Gastrocnemius medialis (tissue), 4 donors: ENCODE results near the gene KRT86. TPM values are rescaled to one million over a fixed set of nuclear protein-coding genes. Genes with fewer than 3 reads are reported as not detected.
"Not testable (repeated sequence)": the region's sequence is repeated elsewhere in the genome, so short reads cannot be mapped to it uniquely, and the experiment has no call there.

Experiments
- ATAC-seq, 2 donors: fragments of 150-250 bp; one replicate each; pipeline ENCODE4 v1.9.1; 2016
- DNase-seq, 2 donors: peaks; one replicate each; pipeline ENCODE4 v3.0.0-alpha.2; 2019
- H3K27ac ChIP-seq, 4 donors: fragments of 200-600 bp; sonication (generic); 1 replicate in 1 of 4; 2 replicates in 3 of 4; pipeline ENCODE4 v1.5.1; 2016 to 2018; ENCODE audit warnings: mild to moderate bottlenecking in 2 of 4, moderate library complexity in 1 of 4
- H3K27me3 ChIP-seq, 3 donors: fragments of 200-600 bp; sonication (generic) in 2 of 3; 1 replicate in 1 of 3; 2 replicates in 2 of 3; pipeline versions ENCODE4 v1.5.1 to v1.6.0; 2016 to 2019; ENCODE audit warnings: mild to moderate bottlenecking in 1 of 3, moderate library complexity in 1 of 3
- H3K36me3 ChIP-seq, 2 donors: fragments of 200-600 bp; sonication (generic) in 1 of 2; one replicate each; pipeline ENCODE4 v1.5.1; 2017 to 2018
- H3K4me1 ChIP-seq, 2 donors: fragments of 200-600 bp; sonication (generic) in 1 of 2; one replicate each; pipeline ENCODE4 v1.5.1; 2016 to 2017; ENCODE audit warnings: mild to moderate bottlenecking in 2 of 2
- H3K4me3 ChIP-seq, 4 donors: fragments of 200-600 bp; sonication (generic) in 3 of 4; 1 replicate in 1 of 4; 2 replicates in 3 of 4; pipeline ENCODE4 v1.5.1; 2016 to 2019; ENCODE audit warnings: mild to moderate bottlenecking in 2 of 4
- H3K9me3 ChIP-seq, 3 donors: fragments of 200-600 bp; sonication (generic) in 2 of 3; 1 replicate in 1 of 3; 2 replicates in 2 of 3; pipeline ENCODE4 v1.5.1; 2016 to 2019
- CTCF ChIP-seq, 5 experiments: fragments of 450-650 bp in 3 of 5; fragments of 200-600 bp in 2 of 5; sonication (generic) in 2 of 5; IDR thresholded peaks in 4 of 5; conservative IDR thresholded peaks in 1 of 5; 1 replicate in 4 of 5; 2 replicates in 1 of 5; pipeline ENCODE4 v1.5.1; 2016 to 2019; ENCODE audit warnings: antibody characterized with exemption in 5 of 5, mild to moderate bottlenecking in 3 of 5, moderate library complexity in 3 of 5
- POLR2A ChIP-seq, 2 donors: fragments of 450-650 bp; IDR thresholded peaks; one replicate each; pipeline ENCODE4 v1.6.1; 2017; ENCODE audit warnings: antibody characterized with exemption in 2 of 2, mild to moderate bottlenecking in 2 of 2, moderate library complexity in 2 of 2
- in situ Hi-C, 4 donors: fragments of 200-750 bp; cut with MboI; loops; one replicate each; pipeline versions ENCODE4 v1.15.0 to v1.8.0; 2017; ENCODE audit warnings: low sequenced_read_pairs in 4 of 4
- intact Hi-C: fragments of 100-400 bp; cut with DNase I; formaldehyde crosslinking; loops from one replicate; pipeline ENCODE4 v1.15.1; 2023; ENCODE audit warnings: low total_unique reads
- total RNA-seq, 4 donors: library from RNA; depleted of rRNA; stranded (reverse); fragments of >200 nt; gene quantifications; one replicate each; pipeline versions ENCODE4 v1.1.0 to v1.2.3, GENCODE V29; 2016

KRT86 gene
- total RNA-seq, 4 donors from 2014 or later: 0.24 TPM; not detected in 3

GRCh38 chr12:52295663-52296062 lies 21.2 kb downstream of the KRT86 start:
- Histone ChIP-seq H3K9me3 (no peaks in the 10 kb centered on the region), H3K27ac (no peak overlapping the region), H3K36me3 (no peaks in the 10 kb centered on the region), H3K27me3 (peaks cover 0 to 5% (median 5%) of the 10 kb centered on the region in 3 donors), H3K4me3 (no peak overlapping the region), H3K4me1 (no peaks in the 10 kb centered on the region)
- in situ Hi-C loops: no loop called here
- ATAC-seq: no peak
- no peak for DNase-seq
- intact Hi-C loops: no loop called here
- TF ChIP-seq POLR2A (IDR thresholded peaks at IDR 0.05) (no peak), CTCF (IDR thresholded peaks at IDR 0.05 in 4 of 5, conservative IDR thresholded peaks at IDR 0.05 in 1 of 5) (no peak)

- Histone ChIP-seq H3K27me3 (peaks cover 0 to 5% (median 5%) of the 10 kb centered on the region in 3 donors), H3K9me3 (no peaks in the 10 kb centered on the region), H3K4me1 (no peaks in the 10 kb centered on the region), H3K4me3 (no peak overlapping the region), H3K36me3 (no peaks in the 10 kb centered on the region), H3K27ac (no peak overlapping the region)
- in situ Hi-C loops: no loop called here
- TF ChIP-seq CTCF (IDR thresholded peaks at IDR 0.05 in 4 of 5, conservative IDR thresholded peaks at IDR 0.05 in 1 of 5) (no peak), POLR2A (IDR thresholded peaks at IDR 0.05) (no peak)
- ATAC-seq (no peak), DNase-seq (peak in 1 of 2 donors; percentile 4)
- intact Hi-C loops: no loop called here
These were observed 22.2 kb downstream of the KRT86 start for GRCh38 chr12:52296572-52297215.

- no peaks in the 10 kb centered on the region for H3K27me3 ChIP-seq
- DNase-seq: no peak
- in situ Hi-C loops (no loop called here), intact Hi-C loops (no loop called here)
- H3K4me1 ChIP-seq: no peaks in the 10 kb centered on the region
- no peaks in the 10 kb centered on the region for H3K9me3 ChIP-seq
- no peak overlapping the region for H3K4me3 ChIP-seq
- no peaks in the 10 kb centered on the region for H3K36me3 ChIP-seq
- H3K27ac ChIP-seq: no peak overlapping the region
- ATAC-seq: no peak
- TF ChIP-seq CTCF (IDR thresholded peaks at IDR 0.05 in 4 of 5, conservative IDR thresholded peaks at IDR 0.05 in 1 of 5) (no peak), POLR2A (IDR thresholded peaks at IDR 0.05) (no peak)
These were observed 24.3 kb downstream of the KRT86 start for GRCh38 chr12:52298677-52299190.

GRCh38 chr12:52300796-52301691 lies 26.6 kb downstream of the KRT86 start:
- in situ Hi-C loops: no loop called here
- DNase-seq: no peak
- H3K27me3 ChIP-seq: no peaks in the 10 kb centered on the region

GRCh38 chr12:52301721-52302120 lies 27.3 kb downstream of the KRT86 start:
- H3K27ac ChIP-seq, H3K4me3 ChIP-seq, intact Hi-C loops, DNase-seq, H3K4me1 ChIP-seq, H3K36me3 ChIP-seq, H3K27me3 ChIP-seq, H3K9me3 ChIP-seq, ATAC-seq, in situ Hi-C loops: not testable (repeated sequence)

More at GRCh38 chr12:52300796-52301691, 26.6 kb downstream of the KRT86 start:
- Histone ChIP-seq H3K36me3 (no peaks in the 10 kb centered on the region), H3K27ac (no peak overlapping the region), H3K9me3 (no peaks in the 10 kb centered on the region), H3K4me1 (no peaks in the 10 kb centered on the region), H3K4me3 (no peak overlapping the region)
- TF ChIP-seq POLR2A (IDR thresholded peaks at IDR 0.05) (no peak), CTCF (IDR thresholded peaks at IDR 0.05 in 4 of 5, conservative IDR thresholded peaks at IDR 0.05 in 1 of 5) (no peak)
- intact Hi-C loops: no loop called here
- no peak for ATAC-seq

GRCh38 chr12:52302242-52302914 lies 27.9 kb downstream of the KRT86 start:
- H3K9me3 ChIP-seq, H3K36me3 ChIP-seq, intact Hi-C loops, H3K4me1 ChIP-seq, H3K27me3 ChIP-seq, in situ Hi-C loops, H3K27ac ChIP-seq, DNase-seq, H3K4me3 ChIP-seq: not testable (repeated sequence)
- ATAC-seq: peak in 1 of 2 donors; percentile 40

GRCh38 chr12:52304941-52305411 lies 30.5 kb downstream of the KRT86 start:
- in situ Hi-C loops, intact Hi-C loops: not testable (repeated sequence)
- peak in 1 of 2 donors; percentile 13 for DNase-seq

More at GRCh38 chr12:52304941-52305411, 30.5 kb downstream of the KRT86 start:
- H3K36me3 ChIP-seq, H3K27me3 ChIP-seq, H3K27ac ChIP-seq, H3K4me3 ChIP-seq, ATAC-seq, H3K4me1 ChIP-seq, H3K9me3 ChIP-seq: not testable (repeated sequence)
